Mesendoderm (in vitro differentiated cells): Measurements from ENCODE around the gene SLC6A16.
A peak's percentile ranks its signal among the peaks of the same experiment; 100 is the strongest.

Experiments
- DNase-seq: peaks from one replicate; pipeline ENCODE4 v3.0.0; 2013
- H2AK5ac ChIP-seq: 2 replicates; pipeline ENCODE4 v1.6.1; 2013; ENCODE audit warnings: low read length, inconsistent platforms
- H2BK120ac ChIP-seq: 2 replicates; pipeline ENCODE4 v1.6.1; 2013; ENCODE audit warnings: low read depth, mild to moderate bottlenecking, low read length, moderate library complexity, mixed read lengths
- H2BK15ac ChIP-seq: replicated peaks from 2 replicates; pipeline ENCODE4 v1.6.1; 2013; ENCODE audit warnings: low read depth, mild to moderate bottlenecking, moderate library complexity
- H2BK5ac ChIP-seq: 2 replicates; pipeline ENCODE4 v1.6.1; 2013; ENCODE audit warnings: low read length, inconsistent platforms
- H3K18ac ChIP-seq: 2 replicates; pipeline ENCODE4 v1.6.1; 2013; ENCODE audit warnings: mild to moderate bottlenecking, low read length, mixed read lengths
- H3K23ac ChIP-seq: one replicate; pipeline ENCODE4 v1.6.1; 2013; ENCODE audit warnings: low read length
- H3K27ac ChIP-seq: 2 replicates; pipeline ENCODE4 v1.5.1; 2013; ENCODE audit warnings: low read depth, mild to moderate bottlenecking, inconsistent platforms, low read length, moderate library complexity
- H3K27me3 ChIP-seq: 2 replicates; pipeline ENCODE4 v1.6.1; 2013; ENCODE audit warnings: low read length, control low read depth, mild to moderate bottlenecking, inconsistent platforms; ENCODE audit not compliant: insufficient read depth, poor library complexity
- H3K36me3 ChIP-seq: 2 replicates; pipeline ENCODE4 v1.6.1; 2013; ENCODE audit warnings: low read length, inconsistent platforms; ENCODE audit not compliant: control insufficient read depth, insufficient read depth
- H3K4ac ChIP-seq: one replicate; pipeline ENCODE4 v1.6.1; 2013; ENCODE audit warnings: low read depth, mild to moderate bottlenecking, low read length, moderate library complexity
- H3K4me1 ChIP-seq: 2 replicates; pipeline ENCODE4 v1.6.1; 2013; ENCODE audit warnings: low read depth, low read length, inconsistent platforms; ENCODE audit not compliant: control insufficient read depth
- H3K4me2 ChIP-seq: 2 replicates; pipeline ENCODE4 v1.6.1; 2013; ENCODE audit warnings: low read length
- H3K4me3 ChIP-seq: 2 replicates; pipeline ENCODE4 v1.5.1; 2013; ENCODE audit warnings: mild to moderate bottlenecking, low read length
- H3K56ac ChIP-seq: one replicate; pipeline ENCODE4 v1.6.1; 2013; ENCODE audit warnings: low read length
- H3K79me1 ChIP-seq: 2 replicates; pipeline ENCODE4 v1.6.1; 2013; ENCODE audit warnings: low read length, inconsistent platforms
- H3K79me2 ChIP-seq: 2 replicates; pipeline ENCODE4 v1.6.1; 2013; ENCODE audit warnings: mild to moderate bottlenecking, low read length; ENCODE audit not compliant: control insufficient read depth, insufficient read depth
- H3K9ac ChIP-seq: 2 replicates; pipeline ENCODE4 v1.6.1; 2013; ENCODE audit warnings: low read length, inconsistent platforms
- H4K5ac ChIP-seq: one replicate; pipeline ENCODE4 v1.6.1; 2013; ENCODE audit warnings: low read length
- H4K8ac ChIP-seq: one replicate; pipeline ENCODE4 v1.6.1; 2013; ENCODE audit warnings: low read depth, mild to moderate bottlenecking, control low read depth, low read length, moderate library complexity
- WGBS: extraction: QIAGEN DNeasy Blood & Tissue Kit; methylation state at CpG from one replicate; pipeline ENCODE4 v1.1.7; 2013; ENCODE audit warnings: low lambda C conversion rate, missing lambda C conversion rate; ENCODE audit not compliant: insufficient coverage; ENCODE audit errors: extremely low coverage; 5-methylcytosine and 5-hydroxymethylcytosine counted together

Gene SLC6A16

DNA sequence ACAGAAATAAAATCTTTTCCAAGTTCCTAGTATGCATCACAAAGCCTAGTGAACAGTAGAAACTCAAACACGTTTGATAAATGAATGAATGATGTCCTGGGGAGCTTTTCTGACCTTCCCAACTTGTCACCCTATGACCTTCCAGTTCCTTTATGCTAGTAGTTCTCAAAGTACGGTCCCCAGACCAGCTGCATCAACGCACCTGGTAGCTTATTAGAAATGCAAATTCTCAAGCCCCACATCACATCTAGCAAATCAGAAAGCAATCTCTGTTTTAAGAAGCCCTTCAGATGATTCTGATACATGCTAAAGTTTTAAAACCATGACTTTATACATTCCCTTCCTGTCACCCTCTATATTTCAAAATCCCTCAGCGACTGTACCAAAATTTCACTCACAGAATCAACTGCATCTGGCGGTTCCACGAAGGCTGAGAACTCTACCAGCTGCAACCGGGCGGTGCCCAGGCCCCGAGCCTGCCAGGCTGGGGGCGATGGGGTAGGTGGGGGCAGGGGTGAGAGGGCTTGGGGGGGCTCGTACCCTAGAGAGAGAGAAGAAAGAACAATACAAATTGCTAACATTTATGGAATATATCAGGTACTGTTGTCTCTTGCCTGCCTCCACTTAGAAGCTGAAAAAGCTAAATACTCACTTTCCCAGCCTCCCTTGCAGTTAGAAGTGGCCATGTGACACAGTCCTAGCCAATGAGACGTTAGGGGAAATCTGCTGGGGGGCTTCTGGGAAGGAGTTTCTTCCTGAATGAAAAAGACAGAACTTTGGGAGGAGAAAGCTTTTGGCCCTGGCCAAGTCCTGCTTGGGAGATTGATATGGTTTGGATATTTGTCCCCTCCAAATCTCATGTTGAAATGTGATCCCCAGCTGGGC is 23.6 kb upstream of the SLC6A16 start:
- no peak for DNase-seq
- H3K79me2 ChIP-seq = no peaks in the 10 kb centered on the region
- H3K4me1 ChIP-seq = no peaks in the 10 kb centered on the region

GRCh38 chr19:49347835-49348234 is 22.8 kb upstream of the SLC6A16 start:
- Histone ChIP-seq H2AK5ac (no peak overlapping the region), H3K27ac (no peak overlapping the region), H3K4me1 (no peaks in the 10 kb centered on the region), H3K36me3 (peaks cover 28% of the 10 kb centered on the region), H4K8ac (no peak overlapping the region), H3K56ac (no peak overlapping the region), H3K4me2 (no peak overlapping the region), H3K9ac (no peak overlapping the region), H4K5ac (no peak overlapping the region), H3K4me3 (no peak overlapping the region), H2BK5ac (no peak overlapping the region), H3K18ac (no peak overlapping the region), H3K23ac (no peak overlapping the region), H3K27me3 (no peaks in the 10 kb centered on the region), H2BK120ac (no peak overlapping the region), H3K4ac (no peak overlapping the region), H3K79me2 (no peaks in the 10 kb centered on the region), H2BK15ac (no peak overlapping the region), H3K79me1 (no peaks in the 10 kb centered on the region)
- DNase-seq = peak; percentile 96
- no CpG with 5 or more reads among the region's 3 CpGs for WGBS

More for the DNA sequence above, 23.6 kb upstream of the SLC6A16 start:
- Histone ChIP-seq H2BK120ac (no peak overlapping the region), H3K18ac (no peak overlapping the region), H2AK5ac (no peak overlapping the region), H3K4ac (no peak overlapping the region), H3K27me3 (no peaks in the 10 kb centered on the region), H2BK15ac (no peak overlapping the region), H2BK5ac (no peak overlapping the region), H3K56ac (no peak overlapping the region), H4K5ac (no peak overlapping the region), H3K4me3 (no peak overlapping the region), H3K4me2 (no peak overlapping the region), H3K79me1 (no peaks in the 10 kb centered on the region), H3K23ac (no peak overlapping the region), H3K9ac (no peak overlapping the region), H3K36me3 (peaks cover 24% of the 10 kb centered on the region), H3K27ac (no peak overlapping the region), H4K8ac (no peak overlapping the region)
- WGBS = no CpG with 5 or more reads among the region's 12 CpGs

- Histone ChIP-seq H3K27ac (no peak overlapping the region), H2BK120ac (no peak overlapping the region), H3K18ac (no peak overlapping the region), H3K27me3 (no peaks in the 10 kb centered on the region), H3K9ac (no peak overlapping the region), H3K79me1 (no peaks in the 10 kb centered on the region), H2BK15ac (no peak overlapping the region), H4K5ac (no peak overlapping the region), H2AK5ac (no peak overlapping the region), H3K79me2 (no peaks in the 10 kb centered on the region), H3K4me3 (no peak overlapping the region), H3K56ac (no peak overlapping the region), H4K8ac (no peak overlapping the region), H3K4me2 (no peak overlapping the region), H3K23ac (no peak overlapping the region), H3K36me3 (peaks cover 31% of the 10 kb centered on the region), H3K4me1 (no peaks in the 10 kb centered on the region), H2BK5ac (no peak overlapping the region), H3K4ac (no peak overlapping the region)
- no CpG with 5 or more reads among the region's 15 CpGs for WGBS
- no peak for DNase-seq
Measured at GRCh38 chr19:49347191-49347590, 22.2 kb upstream of the SLC6A16 start.

- no peak overlapping the region for H3K23ac ChIP-seq
- H3K4ac ChIP-seq = no peak overlapping the region
- H3K4me3 ChIP-seq = no peak overlapping the region
- no peak overlapping the region for H2BK5ac ChIP-seq
- H4K5ac ChIP-seq = no peak overlapping the region
- no peak overlapping the region for H3K27ac ChIP-seq
- H3K36me3 ChIP-seq = peaks cover 32% of the 10 kb centered on the region
- H3K79me2 ChIP-seq = no peaks in the 10 kb centered on the region
- H3K18ac ChIP-seq = no peak overlapping the region
- WGBS = no CpG with 5 or more reads among the region's 11 CpGs
- no peak overlapping the region for H3K4me2 ChIP-seq
- no peak overlapping the region for H4K8ac ChIP-seq
- H2AK5ac ChIP-seq = no peak overlapping the region
- no peak overlapping the region for H3K9ac ChIP-seq
- H2BK120ac ChIP-seq = no peak overlapping the region
- H3K56ac ChIP-seq = no peak overlapping the region
- H3K27me3 ChIP-seq = no peaks in the 10 kb centered on the region
- H2BK15ac ChIP-seq = no peak overlapping the region
- H3K79me1 ChIP-seq = no peaks in the 10 kb centered on the region
- DNase-seq = peak; percentile 38
- peaks cover 3% of the 10 kb centered on the region for H3K4me1 ChIP-seq
Measured at GRCh38 chr19:49344505-49345423, 19.8 kb upstream of the SLC6A16 start.

GRCh38 chr19:49343123-49343522 is 18.1 kb upstream of the SLC6A16 start:
- H3K36me3 ChIP-seq = peaks cover 27% of the 10 kb centered on the region
- no peaks in the 10 kb centered on the region for H3K27me3 ChIP-seq
- WGBS = no CpG with 5 or more reads among the region's 7 CpGs
- no peak overlapping the region for H3K4me2 ChIP-seq
- H3K79me1 ChIP-seq = no peaks in the 10 kb centered on the region
- H3K18ac ChIP-seq = no peak overlapping the region
- H2BK120ac ChIP-seq = no peak overlapping the region
- no peak overlapping the region for H3K56ac ChIP-seq
- no peak overlapping the region for H4K5ac ChIP-seq
- no peak overlapping the region for H3K9ac ChIP-seq
- H3K79me2 ChIP-seq = no peaks in the 10 kb centered on the region
- no peak overlapping the region for H3K23ac ChIP-seq
- H2BK15ac ChIP-seq = no peak overlapping the region
- H4K8ac ChIP-seq = no peak overlapping the region
- peaks cover 9% of the 10 kb centered on the region for H3K4me1 ChIP-seq
- no peak overlapping the region for H3K27ac ChIP-seq
- H2AK5ac ChIP-seq = no peak overlapping the region
- H3K4me3 ChIP-seq = no peak overlapping the region
- H2BK5ac ChIP-seq = no peak overlapping the region
- DNase-seq = no peak
- no peak overlapping the region for H3K4ac ChIP-seq
